Left ventricle myocardium inferior (tissue), 1 donor: Measurements from ENCODE around the gene C21orf58. TPM values are rescaled to one million over a fixed set of nuclear protein-coding genes. Genes with fewer than 3 reads are reported as not detected.

ENCODE experiments used
- DNase-seq: peaks from one replicate; pipeline ENCODE4 v3.0.0-alpha.2; 2020
- H3K27ac ChIP-seq: fragments of 200-600 bp; replicated peaks from 2 replicates; pipeline ENCODE4 v1.8.0; 2021
- H3K27me3 ChIP-seq: fragments of 200-600 bp; 2 replicates; pipeline ENCODE4 v1.8.0; 2021; ENCODE audit warnings: low read depth
- H3K36me3 ChIP-seq: fragments of 200-600 bp; 2 replicates; pipeline ENCODE4 v1.8.0; 2021
- H3K4me1 ChIP-seq: fragments of 200-600 bp; 2 replicates; pipeline ENCODE4 v1.8.0; 2021
- H3K4me3 ChIP-seq: fragments of 200-600 bp; 2 replicates; pipeline ENCODE4 v1.8.0; 2021; ENCODE audit warnings: mild to moderate bottlenecking, moderate library complexity
- H3K9me3 ChIP-seq: fragments of 200-600 bp; replicated peaks from 2 replicates; pipeline ENCODE4 v1.8.0; 2021
- CTCF ChIP-seq: fragments of 200-600 bp; IDR thresholded peaks from 2 replicates; pipeline ENCODE4 v1.8.0; 2021; ENCODE audit warnings: antibody characterized with exemption, mild to moderate bottlenecking, borderline replicate concordance
- intact Hi-C: fragments of 100-400 bp; cut with micrococcal nuclease; formaldehyde crosslinking; loops from one replicate; pipeline ENCODE4 v1.11.0; 2022
- total RNA-seq: library from RNA; stranded (reverse); fragmentation: NEBNext Ultra II Directional; extraction: Animal tissue kit (Norgen Biotek cat#: 25700); gene quantifications from one replicate; pipeline ENCODE4 v1.2.1, GENCODE V29; 2021
- donor health status: DM: no; HTN: yes; CAD: no; lungs with severe emphysema.

C21orf58 gene
- total RNA-seq, 1 donor from 2014 or later = 1.5 TPM

- intact Hi-C loops = no loop called here
- peaks cover 96% of the 10 kb centered on the region for H3K36me3 ChIP-seq
- no peaks in the 10 kb centered on the region for H3K27me3 ChIP-seq
- DNase-seq = no peak
- TF ChIP-seq CTCF = no peak
- no peak overlapping the region for H3K4me3 ChIP-seq
- peaks cover 6% of the 10 kb centered on the region for H3K4me1 ChIP-seq
- no peak overlapping the region for H3K27ac ChIP-seq
- H3K9me3 ChIP-seq = no peaks in the 10 kb centered on the region
Measured at GRCh38 chr21:46352913-46353312, 29.2 kb upstream of the C21orf58 start.

GRCh38 chr21:46352164-46352515 lies 28.5 kb upstream of the C21orf58 start:
- H3K27me3 ChIP-seq = no peaks in the 10 kb centered on the region
- intact Hi-C loops = no loop called here
- DNase-seq = no peak
- peaks cover 96% of the 10 kb centered on the region for H3K36me3 ChIP-seq
- peaks cover 13% of the 10 kb centered on the region for H3K4me1 ChIP-seq
- H3K4me3 ChIP-seq = no peak overlapping the region
- no peak overlapping the region for H3K27ac ChIP-seq
- TF ChIP-seq CTCF = no peak
- no peaks in the 10 kb centered on the region for H3K9me3 ChIP-seq

- DNase-seq = no peak
- no peak overlapping the region for H3K4me3 ChIP-seq
- no peaks in the 10 kb centered on the region for H3K9me3 ChIP-seq
- H3K27me3 ChIP-seq = no peaks in the 10 kb centered on the region
- TF ChIP-seq CTCF = no peak
- H3K36me3 ChIP-seq = peaks cover 96% of the 10 kb centered on the region
- intact Hi-C loops = no loop called here
- peaks cover 17% of the 10 kb centered on the region for H3K4me1 ChIP-seq
- no peak overlapping the region for H3K27ac ChIP-seq
Measured at GRCh38 chr21:46351476-46352163, 27.9 kb upstream of the C21orf58 start.

GRCh38 chr21:46350981-46351380 lies 27.3 kb upstream of the C21orf58 start:
- Histone ChIP-seq H3K36me3 (peaks cover 96% of the 10 kb centered on the region), H3K4me3 (no peak overlapping the region), H3K27ac (no peak overlapping the region), H3K27me3 (no peaks in the 10 kb centered on the region), H3K4me1 (peaks cover 17% of the 10 kb centered on the region), H3K9me3 (no peaks in the 10 kb centered on the region)
- no peak for DNase-seq
- TF ChIP-seq CTCF = no peak
- intact Hi-C loops = no loop called here

GRCh38 chr21:46350571-46350970 lies 26.9 kb upstream of the C21orf58 start:
- no peaks in the 10 kb centered on the region for H3K27me3 ChIP-seq
- intact Hi-C loops = no loop called here
- DNase-seq = no peak
- no peak overlapping the region for H3K27ac ChIP-seq
- no peak overlapping the region for H3K4me3 ChIP-seq
- H3K36me3 ChIP-seq = peaks cover 95% of the 10 kb centered on the region
- no peak for TF ChIP-seq CTCF
- no peaks in the 10 kb centered on the region for H3K9me3 ChIP-seq
- H3K4me1 ChIP-seq = peaks cover 17% of the 10 kb centered on the region
